GM19035 (cell line): ENCODE data around the gene HES1.

Experiments used
- ATAC-seq: cut with Tn5 transposase; IDR thresholded peaks from one replicate; pipeline ENCODE4 v1.9.1; 2021; ENCODE audit not compliant: unreplicated experiment

The HES1 gene

DNA sequence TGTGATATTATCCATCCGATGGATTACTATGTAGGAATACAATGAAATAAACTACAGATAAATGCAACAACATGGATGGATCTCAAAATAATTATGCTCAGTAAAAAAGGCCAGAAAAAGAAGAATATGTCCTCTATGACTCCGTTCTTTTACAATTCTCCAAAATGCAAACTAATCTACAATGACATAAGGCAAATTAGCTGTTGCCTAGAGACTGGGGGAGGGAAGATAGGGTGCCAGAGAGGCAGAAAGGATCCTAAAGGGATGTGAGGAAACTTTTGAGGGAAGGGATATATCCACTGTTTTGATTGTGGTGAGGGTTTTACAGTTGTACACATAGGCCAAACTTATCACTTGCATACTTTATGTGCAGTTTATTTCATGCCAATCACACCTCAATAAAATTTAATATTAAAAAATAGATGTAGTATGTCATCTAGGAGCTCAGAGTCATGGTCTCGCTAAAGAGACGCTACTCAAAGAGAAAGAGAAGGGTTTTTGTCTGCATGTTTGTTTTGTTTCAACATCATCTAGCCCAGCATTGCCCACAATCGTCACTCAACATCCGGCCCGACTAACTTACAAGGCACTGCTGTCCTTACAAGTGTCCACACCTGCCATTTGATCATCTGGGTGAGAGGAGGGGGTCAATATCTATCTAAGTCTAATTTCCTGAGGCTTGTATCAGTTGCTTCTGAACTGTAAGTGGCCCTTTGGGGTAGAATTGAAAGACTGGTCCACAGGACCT is 29.5 kb downstream of the HES1 start:
- ATAC-seq: no peak

DNA sequence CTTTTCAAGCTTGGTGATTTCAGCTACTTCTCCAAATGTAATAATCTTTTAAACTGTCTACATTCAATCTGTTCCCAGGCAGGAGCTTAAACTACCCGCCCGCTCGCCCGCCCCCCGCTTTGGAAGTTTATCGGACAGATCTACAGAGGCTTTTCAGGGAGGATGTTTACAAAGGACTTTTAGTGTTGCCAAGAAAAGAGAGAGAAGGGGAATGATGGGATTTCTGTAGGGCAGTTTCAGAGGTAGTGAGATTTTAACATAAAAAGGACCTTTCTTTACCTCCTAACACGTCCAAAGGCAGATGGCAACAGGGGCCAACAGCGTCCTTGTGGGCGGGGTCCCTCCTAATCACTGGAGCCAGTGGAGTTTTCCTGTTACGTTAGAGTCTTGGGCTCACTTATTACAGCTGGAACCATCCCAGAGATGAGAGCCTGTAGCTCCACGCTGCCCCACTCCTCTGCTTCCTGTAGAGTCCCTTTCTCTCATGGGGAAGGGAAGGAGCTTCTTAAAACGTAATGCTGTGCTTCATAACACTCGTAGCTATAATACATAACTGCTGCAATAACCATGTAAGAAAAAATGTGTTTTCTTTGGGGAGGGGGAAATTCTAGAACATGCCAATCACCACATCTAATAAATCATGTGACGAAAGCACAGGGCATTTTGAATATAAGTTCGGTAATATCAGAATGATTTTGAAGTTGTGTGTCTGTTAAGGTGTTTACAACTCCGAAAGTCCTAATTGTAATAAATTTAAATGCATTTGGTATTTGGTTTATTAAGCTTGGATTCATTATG is 30.9 kb downstream of the HES1 start:
- ATAC-seq: no peak

DNA sequence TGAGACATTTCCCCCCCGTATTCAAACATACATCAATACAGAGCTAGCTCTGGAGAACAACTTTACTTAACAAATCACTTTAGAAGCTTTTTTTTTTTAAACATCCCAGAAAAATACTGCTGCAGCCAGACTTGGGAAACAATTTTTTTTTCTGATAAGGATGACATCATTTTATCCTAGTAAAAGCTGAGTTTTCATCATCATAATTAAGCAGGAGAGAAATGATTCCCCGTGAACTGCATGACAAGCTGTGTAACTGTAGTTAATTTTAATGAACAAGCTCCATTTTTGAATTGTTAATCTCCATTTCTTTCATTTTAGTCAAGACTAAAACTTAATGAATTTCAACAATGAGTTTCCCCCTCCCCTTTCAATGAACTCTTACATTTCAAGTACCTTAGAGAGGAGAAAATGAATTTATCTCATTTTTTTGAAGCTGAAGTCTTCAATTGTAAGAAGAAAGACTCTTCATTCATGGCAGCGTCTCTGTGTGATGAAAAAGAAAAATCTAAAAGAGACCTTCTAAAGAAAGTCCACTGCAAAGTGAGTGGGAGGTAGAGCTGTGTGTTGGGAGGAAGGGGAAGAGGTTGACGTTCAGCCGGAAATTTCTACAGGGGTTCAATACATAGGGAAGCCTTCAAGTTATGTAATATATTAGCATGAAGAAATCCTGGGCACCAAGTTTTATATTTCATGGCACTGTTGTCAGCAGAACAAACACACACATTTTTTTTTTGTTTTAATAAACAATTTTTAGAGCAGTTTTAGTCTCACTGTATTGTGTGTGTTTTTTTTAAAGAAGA is 31.7 kb downstream of the HES1 start:
- ATAC-seq: no peak

DNA sequence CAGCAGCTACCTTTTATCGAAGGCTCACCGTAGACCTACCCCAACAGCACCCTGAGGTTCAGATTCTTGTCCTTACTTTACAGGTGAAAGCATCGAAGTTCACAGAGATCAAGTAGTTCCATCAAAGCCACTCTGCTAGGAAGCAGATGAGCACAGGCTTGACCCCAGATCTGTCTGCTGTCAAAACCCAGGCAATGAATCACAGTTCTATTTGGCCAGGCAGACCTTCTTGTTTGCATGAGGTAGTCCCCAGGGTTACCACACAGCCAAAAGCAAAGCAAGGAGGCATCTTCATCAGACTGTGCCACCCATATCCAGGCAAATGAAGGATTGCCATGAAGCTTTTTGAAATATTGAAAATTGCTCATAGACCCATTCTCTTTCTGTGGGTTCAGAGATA is 33.0 kb downstream of the HES1 start:
- ATAC-seq: no peak

DNA sequence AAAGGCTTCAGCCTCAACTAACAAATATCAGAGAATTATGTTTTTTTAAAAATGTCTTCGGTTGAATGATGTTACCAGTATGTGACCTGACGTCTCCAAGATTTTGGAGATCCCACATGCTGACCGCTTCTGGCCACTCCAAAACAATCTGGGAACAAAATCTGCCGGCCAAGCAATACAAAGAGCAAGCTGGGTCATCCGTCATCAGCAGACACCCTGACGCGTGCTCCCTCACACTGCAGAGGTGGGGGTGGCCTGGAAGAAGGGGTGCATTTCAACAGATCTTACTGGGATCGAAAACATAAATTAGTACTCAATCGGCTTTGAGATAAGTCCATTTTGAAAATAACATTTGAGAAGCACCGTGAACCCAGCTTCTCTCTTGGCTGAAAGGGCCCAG is 33.6 kb downstream of the HES1 start:
- no peak for ATAC-seq

DNA sequence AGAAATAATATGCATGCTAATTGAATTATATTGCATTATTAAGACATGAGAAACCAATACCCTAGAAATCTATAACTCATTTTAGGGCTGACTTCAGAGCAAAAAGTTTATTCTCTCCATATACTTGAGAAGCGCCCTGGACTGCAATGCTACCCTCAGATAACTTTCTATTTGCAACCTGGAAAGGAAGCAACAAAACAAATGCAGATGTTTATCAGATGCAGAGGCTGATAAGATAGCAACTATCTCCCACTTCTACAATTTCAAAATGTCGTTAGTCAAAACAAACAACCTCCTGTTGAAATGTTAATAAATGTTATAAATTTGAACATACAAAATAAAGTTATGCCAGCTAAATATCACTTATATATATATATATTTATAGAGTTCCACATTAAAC is 34.8 kb downstream of the HES1 start:
- ATAC-seq: no peak

DNA sequence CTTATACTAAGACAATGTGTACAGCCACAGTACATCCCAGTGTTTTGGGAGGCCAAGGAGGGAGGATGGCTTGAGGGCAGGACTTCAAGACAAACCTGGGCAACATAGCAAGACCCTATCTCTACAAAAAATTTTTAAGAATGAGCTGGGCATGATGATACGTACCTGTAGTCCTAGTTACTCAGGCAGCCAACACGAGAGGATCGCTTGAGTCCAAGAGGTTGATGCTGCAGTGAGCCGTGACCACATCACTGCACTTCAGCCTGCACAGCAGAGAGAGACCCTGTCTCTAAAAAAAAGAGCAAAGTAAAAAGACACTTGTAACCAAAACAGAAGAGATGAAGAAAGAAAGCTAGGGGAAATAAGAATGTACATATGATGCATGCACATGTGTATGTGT is 38.5 kb downstream of the HES1 start:
- no peak for ATAC-seq

DNA sequence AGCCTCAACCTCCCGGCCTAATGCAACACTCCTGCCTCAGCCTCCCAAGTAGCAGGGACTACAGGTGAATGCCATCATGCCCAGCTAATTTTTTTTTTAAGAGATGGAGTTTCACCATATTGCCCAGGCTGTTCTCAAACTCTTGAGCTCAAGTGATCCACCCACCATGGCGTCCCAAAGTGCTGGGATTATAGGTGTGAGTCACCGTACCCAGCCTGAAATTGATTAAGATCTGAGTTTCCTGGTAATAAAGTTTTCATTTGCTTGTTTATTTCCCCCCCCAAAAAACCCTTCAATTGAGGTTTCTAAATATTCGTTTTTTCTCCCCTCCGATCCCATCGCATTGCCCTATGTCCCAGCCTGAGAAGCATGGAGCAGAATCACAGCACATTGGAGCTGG is 39.0 kb downstream of the HES1 start:
- no peak for ATAC-seq

DNA sequence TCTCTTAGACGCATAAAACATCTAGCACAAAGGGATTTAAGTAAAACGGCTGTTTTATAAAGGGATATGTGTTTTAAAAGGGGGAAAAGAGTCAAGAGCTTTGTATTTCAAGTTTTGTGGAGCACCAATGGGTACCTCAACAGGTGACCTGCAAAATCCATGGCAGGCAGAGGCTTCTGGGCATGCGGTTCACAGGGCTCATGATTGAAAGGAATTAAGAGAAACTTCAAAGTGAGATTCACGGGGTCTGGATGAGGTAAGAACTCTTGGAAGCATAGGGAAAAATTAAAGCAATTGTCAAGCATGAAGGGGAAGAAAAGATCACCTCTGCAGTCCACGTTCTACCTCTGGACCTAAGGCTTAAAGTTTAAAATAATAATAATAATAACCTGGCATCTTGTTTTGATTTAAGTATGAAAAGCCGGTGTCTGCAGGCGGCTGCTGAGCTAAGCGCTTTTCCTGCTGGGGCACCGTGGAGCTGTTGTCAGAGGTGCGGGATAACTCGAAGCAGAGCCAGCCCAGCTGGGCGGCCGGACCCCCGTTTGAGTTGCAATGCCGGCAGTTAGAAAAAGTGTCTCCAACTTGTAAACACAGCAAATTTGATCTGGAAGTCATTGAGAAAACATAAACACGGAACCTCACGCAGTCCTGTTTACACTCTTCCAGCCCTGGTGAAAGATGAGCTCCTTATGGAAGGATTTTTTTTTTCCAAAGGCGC is 40.5 kb downstream of the HES1 start:
- no peak for ATAC-seq

DNA sequence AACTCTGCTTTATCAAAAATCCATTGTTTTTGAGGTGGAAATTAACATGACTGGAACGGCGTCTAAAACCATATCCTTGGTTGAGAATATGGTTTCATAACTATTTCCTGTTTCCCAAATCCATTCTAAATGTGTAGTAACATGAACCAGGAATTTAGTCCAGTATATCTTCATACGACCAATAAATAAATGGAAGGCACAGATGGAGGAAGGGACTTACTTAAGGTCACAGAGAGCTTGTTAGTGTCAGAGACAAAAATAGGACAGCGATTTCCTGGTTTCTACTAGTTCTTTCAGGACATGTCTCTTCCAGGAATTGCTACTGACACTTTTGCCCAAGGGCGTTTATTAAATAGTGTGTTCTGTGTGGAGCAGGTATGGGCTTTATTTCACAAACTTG is 41.2 kb downstream of the HES1 start:
- no peak for ATAC-seq

DNA sequence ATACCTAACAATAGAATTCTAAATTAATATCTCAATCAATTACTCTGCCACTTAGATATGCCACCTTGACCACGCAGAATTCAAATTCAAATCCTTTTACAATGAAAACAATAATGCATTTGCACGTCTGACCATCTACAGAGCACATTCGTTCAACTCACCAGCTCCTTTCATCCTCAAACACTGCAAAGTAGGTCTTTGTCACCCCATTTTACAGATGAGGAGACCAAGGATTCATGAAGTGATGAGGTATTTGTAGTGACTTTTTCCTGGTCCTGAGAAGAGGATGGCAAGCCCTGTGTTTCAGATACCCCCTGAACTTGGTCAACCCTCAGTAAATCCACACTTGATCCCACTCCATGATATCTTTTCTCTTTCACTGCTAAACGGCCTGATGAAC is 42.2 kb downstream of the HES1 start:
- no peak for ATAC-seq

DNA sequence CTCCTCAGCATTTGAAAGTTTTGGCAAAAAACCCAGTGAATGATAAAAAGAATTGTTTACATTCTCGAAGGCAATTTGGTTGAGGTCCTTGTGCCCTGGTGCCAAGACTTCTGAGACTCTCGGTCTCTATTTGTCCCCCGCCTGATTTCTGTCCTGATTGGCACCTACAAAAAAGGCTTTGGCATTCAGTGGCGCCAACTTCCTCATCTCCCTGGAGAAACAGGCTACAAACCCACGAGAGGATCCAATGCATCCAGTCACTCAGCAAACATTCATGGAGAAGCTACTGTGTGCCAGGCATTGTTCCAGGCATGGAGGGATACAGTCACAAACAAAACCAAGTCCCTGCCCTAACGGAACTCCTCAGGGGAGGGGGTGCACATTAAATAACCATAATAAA is 42.7 kb downstream of the HES1 start:
- ATAC-seq: no peak

DNA sequence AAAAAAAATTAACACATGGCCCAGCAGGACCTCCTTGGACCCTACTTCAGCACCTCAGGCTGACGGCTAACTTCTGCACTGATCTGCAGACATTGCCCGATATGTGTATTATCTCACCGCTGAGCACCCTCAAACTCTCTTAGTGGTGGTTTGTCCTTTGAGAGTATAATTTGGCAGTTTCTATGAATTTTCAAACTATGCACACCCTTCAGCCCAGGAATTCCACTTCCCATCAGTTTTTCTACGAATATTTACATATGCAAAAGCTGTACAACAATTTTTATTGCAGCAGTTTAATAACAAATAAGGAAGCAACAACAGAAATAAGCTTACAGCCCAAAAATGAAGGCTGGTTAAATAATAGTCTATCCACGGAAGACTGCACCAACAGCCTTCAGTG is 44.6 kb downstream of the HES1 start:
- ATAC-seq: no peak

DNA sequence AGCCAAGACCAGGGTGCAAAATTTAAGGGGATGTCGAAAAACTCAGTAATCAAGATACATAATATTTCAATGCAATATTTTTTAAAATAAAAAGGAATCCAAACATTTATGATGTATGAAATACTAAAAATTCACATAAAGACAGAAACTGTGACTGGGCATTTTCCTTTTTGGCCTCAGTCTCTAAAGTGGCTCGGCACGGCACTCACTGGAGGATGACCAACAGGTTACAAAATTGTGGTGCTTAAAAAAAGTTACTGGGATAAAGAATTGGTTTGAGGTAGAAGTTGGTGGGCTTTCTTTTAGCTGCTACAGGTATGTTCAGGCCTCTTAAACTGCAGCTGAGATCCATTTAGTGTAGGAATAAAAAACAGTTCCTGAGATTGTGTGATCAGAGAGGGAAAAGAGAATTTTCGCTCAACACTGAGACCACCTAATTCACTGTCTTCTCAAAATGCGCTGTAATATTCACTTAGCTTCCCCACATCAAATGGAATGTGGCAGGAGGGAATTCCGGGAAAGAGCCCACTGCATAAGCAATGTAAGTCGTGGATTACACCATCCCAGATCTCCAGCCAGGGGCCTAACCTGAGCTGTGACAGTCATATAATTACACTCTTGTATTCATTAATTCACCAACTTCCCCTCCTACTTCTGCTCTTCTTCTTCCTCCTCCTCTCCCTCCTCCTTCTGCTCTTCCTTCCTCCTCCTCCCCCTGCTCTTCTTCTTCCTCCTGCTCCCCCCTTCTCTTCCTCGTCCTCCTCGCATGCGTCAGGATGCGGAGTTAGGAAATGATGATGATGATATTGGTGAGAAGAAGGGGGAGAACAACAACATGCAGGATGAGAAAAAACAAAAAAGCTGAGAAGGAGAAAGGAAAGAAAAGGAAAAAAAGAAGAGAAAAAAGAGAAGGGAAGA is 45.9 kb downstream of the HES1 start:
- ATAC-seq: no peak

DNA sequence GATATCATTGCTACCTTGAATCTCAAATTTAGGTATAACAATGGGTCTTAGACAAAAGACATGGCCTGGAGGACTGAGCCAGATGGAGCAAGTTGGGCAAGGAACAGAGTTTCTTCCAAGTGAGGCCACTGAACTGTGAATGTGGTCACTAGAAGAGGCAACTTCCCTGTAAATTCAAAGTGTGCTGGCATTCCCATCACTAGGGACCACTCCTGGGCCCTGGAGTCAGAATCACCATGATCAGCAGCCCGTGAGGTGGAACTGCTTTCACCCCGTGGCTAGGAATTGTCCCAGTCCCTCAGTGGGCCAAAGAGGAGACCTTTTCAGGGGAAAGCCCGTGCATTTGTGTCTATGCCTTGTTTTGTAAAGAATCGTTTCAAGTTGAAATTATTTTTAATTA is 47.3 kb downstream of the HES1 start:
- ATAC-seq: no peak

DNA sequence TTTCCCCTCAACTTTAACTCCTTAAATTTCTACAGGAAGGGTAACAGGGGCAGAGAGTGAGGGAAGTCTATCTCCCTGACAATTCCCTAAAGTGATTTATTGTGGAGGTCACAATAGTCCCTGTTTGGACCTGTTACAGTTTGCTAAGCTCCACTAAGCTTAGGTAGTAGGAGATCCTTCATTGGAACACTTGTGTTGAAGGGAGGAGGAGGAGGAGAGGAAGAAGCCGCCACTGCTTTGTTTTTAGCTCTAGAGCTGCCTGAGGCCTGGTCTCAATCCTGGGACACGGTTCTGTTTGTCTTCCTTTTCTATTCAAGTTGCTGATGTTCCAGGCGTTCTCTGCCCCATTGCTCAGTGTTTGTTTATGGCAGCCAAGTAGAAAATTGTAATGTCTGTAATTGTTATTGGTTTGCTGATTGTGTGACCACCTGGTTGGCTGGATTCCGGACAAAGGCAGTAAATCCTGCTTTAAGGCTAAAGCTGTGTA is 48.4 kb downstream of the HES1 start:
- ATAC-seq: no peak

DNA sequence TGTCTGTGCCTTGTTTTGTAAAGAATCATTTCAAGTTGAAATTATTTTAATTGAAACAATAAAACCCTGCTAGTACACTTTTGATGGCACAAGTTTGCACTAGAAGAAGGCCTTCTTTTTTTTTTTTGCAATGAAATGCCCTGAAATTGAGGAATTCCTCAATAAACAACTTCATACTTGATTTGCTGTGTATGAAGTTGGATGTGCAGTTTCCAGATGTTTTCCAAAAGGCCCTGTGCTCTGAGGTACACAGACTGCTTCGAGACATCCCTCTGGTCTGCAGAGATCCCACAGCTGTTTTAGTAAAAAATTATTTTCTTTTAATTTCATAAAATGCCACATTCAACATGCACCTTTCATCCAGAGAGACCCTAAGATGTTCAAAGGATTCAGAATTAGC is 48.9 kb downstream of the HES1 start:
- ATAC-seq: no peak

DNA sequence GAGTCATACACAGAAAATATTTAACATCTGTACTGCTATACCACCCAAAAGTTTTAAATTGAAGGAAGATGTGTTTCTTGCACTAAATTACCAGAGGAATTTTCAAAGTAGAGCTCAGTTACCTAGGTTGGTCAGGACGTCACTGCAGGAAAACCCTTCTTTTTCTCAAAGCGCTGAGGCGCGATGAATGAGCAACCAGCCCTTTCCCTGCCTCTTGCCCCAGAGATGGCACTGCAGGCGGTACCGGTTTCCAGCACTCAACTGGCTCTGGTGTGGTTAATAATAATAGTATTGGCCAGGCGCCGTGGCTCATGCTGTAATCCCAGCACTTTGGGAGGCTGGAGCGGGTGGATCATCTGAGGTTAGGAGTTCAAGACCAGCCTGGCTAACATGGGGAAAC is 49.3 kb downstream of the HES1 start:
- ATAC-seq: no peak

DNA sequence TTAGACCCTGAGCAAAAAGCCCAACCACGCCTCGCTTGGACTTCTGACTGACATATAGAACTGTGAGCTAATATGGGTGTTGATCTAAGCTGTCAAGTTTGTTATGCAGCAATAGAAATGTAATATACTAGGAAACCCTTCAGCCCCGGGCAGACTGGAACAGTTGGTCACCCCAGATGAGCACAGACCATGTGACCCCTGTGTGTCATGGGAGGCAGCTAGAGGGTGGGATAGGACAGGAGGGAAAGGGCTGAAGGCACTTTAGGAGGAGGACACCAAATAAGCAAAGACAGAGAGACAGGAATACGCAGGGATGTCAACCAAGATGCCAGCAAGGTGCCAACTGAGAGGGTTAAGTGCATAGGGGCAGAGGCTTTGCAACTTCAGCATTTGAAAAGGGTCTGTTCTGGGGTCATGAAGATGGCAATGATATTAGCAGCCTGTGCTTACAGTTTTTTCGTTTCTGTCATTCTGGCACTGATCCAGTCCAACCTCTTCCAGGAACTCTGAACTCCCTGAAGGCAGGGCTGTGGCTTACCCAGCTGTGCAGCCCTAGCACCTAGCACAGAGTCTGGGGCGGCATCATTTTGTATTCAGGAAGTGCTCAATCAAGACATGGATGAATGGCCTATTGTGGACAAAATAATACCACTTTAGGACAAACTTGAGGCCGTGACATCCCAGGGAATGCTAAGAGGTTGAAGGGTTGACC is 51.4 kb downstream of the HES1 start:
- no peak for ATAC-seq
